ENCODE results near the gene BEND2.

The BEND2 gene

DNA sequence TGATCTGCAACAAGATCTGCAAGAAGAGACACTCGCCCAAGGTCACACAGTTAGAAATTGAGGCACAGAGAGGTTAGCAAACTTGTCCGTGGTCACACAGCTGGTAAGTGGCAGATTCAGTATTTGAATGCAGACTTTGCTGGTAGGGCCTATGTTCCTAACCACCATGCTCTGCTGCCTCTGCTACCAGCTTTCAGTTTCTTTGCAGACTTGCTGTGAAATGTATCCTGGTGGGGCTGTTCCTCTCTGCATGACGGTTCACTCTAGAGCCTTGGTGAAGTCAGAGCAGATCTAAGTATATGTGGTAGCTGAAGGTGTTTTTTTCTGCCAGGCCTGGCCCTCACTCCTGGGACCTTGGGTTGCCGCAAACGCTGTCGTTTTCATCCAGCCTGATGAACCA, 87.1 kb downstream of the BEND2 start:
- no peak for DNase-seq

DNA sequence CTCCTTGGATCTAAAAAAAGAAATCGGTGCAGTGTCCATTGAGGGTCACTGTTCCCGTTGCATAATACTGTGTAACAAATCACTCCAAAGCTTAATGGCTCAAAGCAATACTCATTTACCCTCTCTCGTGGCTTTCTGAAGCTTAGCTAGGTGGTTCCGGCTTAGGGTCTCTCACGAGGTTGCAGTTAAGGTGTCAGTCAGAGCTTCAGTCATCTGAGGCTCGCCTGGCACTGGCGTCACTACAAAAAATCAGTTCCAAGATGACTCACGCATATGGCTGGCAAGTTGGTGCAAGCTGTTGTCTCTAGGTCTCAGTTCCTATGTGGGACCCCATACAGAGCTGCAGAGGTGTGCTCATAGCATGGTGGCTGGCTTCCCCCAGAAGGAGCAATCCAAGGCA, 91.0 kb downstream of the BEND2 start:
- DNase-seq, result no peak

DNA sequence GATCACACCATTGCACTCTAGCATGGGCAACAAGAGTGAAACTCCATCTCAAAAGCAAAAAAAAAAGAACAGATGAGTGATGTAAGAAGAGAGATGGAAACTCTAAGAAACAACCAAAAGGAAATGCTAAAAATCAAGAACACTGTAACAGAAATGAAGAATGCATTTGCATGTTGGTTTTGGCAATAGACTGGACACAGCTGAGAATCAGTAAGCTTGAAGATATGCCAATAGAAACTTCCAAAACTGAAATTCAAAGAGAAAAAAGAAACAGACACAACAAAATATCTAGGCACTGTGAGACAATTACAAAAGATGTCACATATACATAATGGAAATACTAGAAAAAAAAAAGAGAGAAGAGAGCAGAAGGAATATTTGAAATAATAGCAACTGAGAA, 93.7 kb downstream of the BEND2 start:
- DNase-seq, result no peak

DNA sequence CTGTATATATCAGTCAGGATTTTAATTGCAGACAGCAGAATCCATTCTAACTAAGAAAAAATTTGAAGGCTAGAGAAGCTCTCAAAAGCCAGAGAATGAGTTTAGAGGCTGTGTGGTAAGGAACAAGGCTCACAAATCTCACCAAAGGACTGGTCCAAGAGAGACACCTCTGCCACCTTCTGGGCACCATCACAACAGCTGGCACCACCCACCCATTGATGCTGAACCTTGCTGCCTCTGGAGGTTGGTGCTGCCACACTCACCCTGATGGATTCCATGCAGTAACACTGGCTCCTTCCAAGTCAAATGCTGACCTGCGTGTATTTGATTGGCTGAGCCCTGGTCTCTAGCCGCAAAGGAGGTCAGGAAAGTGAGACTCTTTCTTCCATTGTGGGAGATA, 100.8 kb downstream of the BEND2 start:
- no peak for DNase-seq

All from NCI-H446 treated with DMSO at 0.1 percent for 48 hours (cell line).